SU-DHL-6 (cell line): ENCODE data around the gene ZNF469.

Experiments
- H2AFZ ChIP-seq: fragments of 200-600 bp; sonication (generic); 2 replicates; pipeline ENCODE4 v1.6.1; 2014; ENCODE audit warnings: low read depth, mild to moderate bottlenecking, moderate library complexity, mixed read lengths, antibody characterized with exemption, low read length; ENCODE audit not compliant: severe bottlenecking
- H3F3A ChIP-seq: fragments of 200-600 bp; shearing (Covaris generic); 2 replicates; pipeline ENCODE4 v1.6.0; 2016; ENCODE audit warnings: antibody characterized with exemption, mild to moderate bottlenecking; ENCODE audit not compliant: insufficient read depth
- H3K27ac ChIP-seq: fragments of 200-600 bp; sonication (generic); 2 replicates; pipeline ENCODE4 v1.5.1; 2016; ENCODE audit warnings: low read depth, mild to moderate bottlenecking, low read length, moderate library complexity, mixed read lengths
- H3K27me3 ChIP-seq: fragments of 200-600 bp; sonication (generic), shearing (Covaris generic); 2 replicates; pipeline ENCODE4 v1.6.0; 2014; ENCODE audit warnings: mild to moderate bottlenecking, low read length
- H3K36me3 ChIP-seq: fragments of 200-600 bp; sonication (generic); 2 replicates; pipeline ENCODE4 v1.6.1; 2014; ENCODE audit warnings: mild to moderate bottlenecking, low read length, mixed read lengths
- H3K4me2 ChIP-seq: fragments of 300-600, 200-600 bp; shearing (Covaris generic), sonication (generic); 2 replicates; pipeline ENCODE4 v1.6.0; 2014; ENCODE audit warnings: low read length, low read depth, mild to moderate bottlenecking; ENCODE audit not compliant: poor library complexity, severe bottlenecking
- H3K4me3 ChIP-seq: fragments of 200-600 bp; sonication (generic); 2 replicates; pipeline ENCODE4 v1.5.1; 2014; ENCODE audit warnings: antibody characterized with exemption, low read length, mild to moderate bottlenecking, mixed read lengths; ENCODE audit not compliant: insufficient read depth, poor library complexity, severe bottlenecking
- H3K79me2 ChIP-seq: fragments of 200-600 bp; sonication (generic); 2 replicates; pipeline ENCODE4 v1.6.1; 2014; ENCODE audit warnings: mild to moderate bottlenecking, low read length, moderate library complexity; ENCODE audit not compliant: insufficient read depth
- H3K9ac ChIP-seq: fragments of 200-600 bp; sonication (generic); 2 replicates; pipeline ENCODE4 v1.7.0; 2014; ENCODE audit warnings: mild to moderate bottlenecking, low read length
- H3K9me2 ChIP-seq: fragments of 200-600 bp; sonication (generic); replicated peaks from 2 replicates; pipeline ENCODE4 v1.6.1; 2014; ENCODE audit warnings: low read length; ENCODE audit not compliant: insufficient read depth
- H3K9me3 ChIP-seq: fragments of 200-600 bp; sonication (generic); 2 replicates; pipeline ENCODE4 v1.6.1; 2014; ENCODE audit warnings: low read length, mixed read lengths; ENCODE audit not compliant: insufficient read depth
- H4K20me1 ChIP-seq: fragments of 200-600 bp; sonication (generic); 2 replicates; pipeline ENCODE4 v1.6.1; 2014; ENCODE audit warnings: low read depth, mild to moderate bottlenecking, antibody characterized with exemption, low read length, moderate library complexity, mixed read lengths
- CTCF ChIP-seq: fragments of 200-600 bp; sonication (generic); IDR thresholded peaks from one replicate; pipeline ENCODE4 v1.5.1; 2017; ENCODE audit warnings: antibody characterized with exemption, mild to moderate bottlenecking, low read length, moderate library complexity; ENCODE audit not compliant: insufficient read depth, poor library complexity, severe bottlenecking
- EZH2phosphoT487 ChIP-seq: fragments of 200-600 bp; sonication (generic), shearing (Covaris generic); conservative IDR thresholded peaks from 2 replicates; pipeline ENCODE4 v1.6.1; 2018; ENCODE audit warnings: mild to moderate bottlenecking, antibody characterized with exemption, low read length, moderate library complexity, mixed read lengths

The ZNF469 gene

GRCh38 chr16:88392616-88393015 is 9.9 kb downstream of the ZNF469 start:
- Histone ChIP-seq H4K20me1 (no peaks in the 10 kb centered on the region), H3K4me3 (no peak overlapping the region), H3K9me2 (no peaks in the 10 kb centered on the region), H3K27me3 (no peaks in the 10 kb centered on the region), H3K79me2 (no peaks in the 10 kb centered on the region), H3K9ac (no peak overlapping the region), H3K36me3 (no peaks in the 10 kb centered on the region), H3K4me2 (no peak overlapping the region), H3F3A (no peaks in the 10 kb centered on the region), H2AFZ (no peak overlapping the region), H3K27ac (no peak overlapping the region), H3K9me3 (no peaks in the 10 kb centered on the region)
- no peak for TF ChIP-seq EZH2phosphoT487
- no peak for TF ChIP-seq CTCF

GRCh38 chr16:88393034-88393433 is 10.3 kb downstream of the ZNF469 start:
- no peak overlapping the region for H3K9ac ChIP-seq
- H4K20me1 ChIP-seq = no peaks in the 10 kb centered on the region
- no peaks in the 10 kb centered on the region for H3K9me3 ChIP-seq
- H3K4me2 ChIP-seq = no peak overlapping the region
- no peak for TF ChIP-seq CTCF
- TF ChIP-seq EZH2phosphoT487 = no peak
- no peaks in the 10 kb centered on the region for H3K36me3 ChIP-seq
- H2AFZ ChIP-seq = no peak overlapping the region
- H3K9me2 ChIP-seq = no peaks in the 10 kb centered on the region
- no peaks in the 10 kb centered on the region for H3K27me3 ChIP-seq
- no peak overlapping the region for H3K27ac ChIP-seq
- no peaks in the 10 kb centered on the region for H3K79me2 ChIP-seq
- H3F3A ChIP-seq = no peaks in the 10 kb centered on the region
- no peak overlapping the region for H3K4me3 ChIP-seq

- Histone ChIP-seq H3K9me3 (no peaks in the 10 kb centered on the region), H3K79me2 (no peaks in the 10 kb centered on the region), H4K20me1 (no peaks in the 10 kb centered on the region), H3K4me2 (no peak overlapping the region), H3K9ac (no peak overlapping the region), H3K4me3 (no peak overlapping the region), H3F3A (no peaks in the 10 kb centered on the region), H3K27ac (no peak overlapping the region), H2AFZ (no peak overlapping the region), H3K9me2 (no peaks in the 10 kb centered on the region), H3K27me3 (no peaks in the 10 kb centered on the region), H3K36me3 (no peaks in the 10 kb centered on the region)
- TF ChIP-seq CTCF (no peak), EZH2phosphoT487 (no peak)
Measured at GRCh38 chr16:88393571-88393970, 10.8 kb downstream of the ZNF469 start.
